ENCODE results near the gene G3BP2. TPM values are rescaled to one million over a fixed set of nuclear protein-coding genes. Genes with fewer than 3 reads are reported as not detected.

G3BP2 gene
- total and polyA plus RNA-seq, 2 donors (not counting 1 experiment from before 2014, with no cell fraction given), result 33.0 to 154 TPM

- H3K36me3 ChIP-seq (replicated peaks in 1 of 2; ENCODE audit: control extremely low read depth in 1 of 2, control insufficient read depth in 1 of 2, extremely low read depth in 1 of 2, insufficient read depth in 2 of 2, low read length in 1 of 2), result no peaks in the 10 kb centered on the region
- ChIA-PET POLR2A (no interaction called here), CTCF (interaction anchor here (0.9 to 1.1 kb wide), 2 partner anchors 9 to 59 kb away, joined by 3 read pairs; partner anchors contain the start of gene USO1)
- Mint-ChIP-seq H3K27ac (no peak overlapping the region), H3K27me3 (no peaks in the 10 kb centered on the region), H3K4me3 (no peak overlapping the region), H3K9me3 (ENCODE audit: insufficient read depth) (no peaks in the 10 kb centered on the region), H3K4me1 (peaks cover 7% of the 10 kb centered on the region)
- H4K20me1 ChIP-seq (ENCODE audit: control insufficient read depth, insufficient read depth, low read length, poor library complexity, severe bottlenecking), result no peaks in the 10 kb centered on the region
- H2AFZ ChIP-seq (ENCODE audit: insufficient read depth, low read depth, low read length, poor library complexity, severe bottlenecking), result no peak overlapping the region
- no peaks in the 10 kb centered on the region for H3K9me3 ChIP-seq (ENCODE audit: control extremely low read depth in 1 of 3, control insufficient read depth in 2 of 3, insufficient read depth in 1 of 3, low read length in 2 of 3)
- ATAC-seq (ENCODE audit: low read depth) (no peak), DNase-seq (no peak)
- intact Hi-C loops (cut with micrococcal nuclease), result no loop called here
- peaks cover 14% of the 10 kb centered on the region for H3K79me2 ChIP-seq (ENCODE audit: control insufficient read depth, insufficient read depth, low read length)
- TF ChIP-seq CTCF (IDR thresholded peaks at IDR 0.05) (no peak), EZH2 (IDR thresholded peaks at IDR 0.05; ENCODE audit: borderline replicate concordance, insufficient read depth, low read depth, low read length, poor library complexity, severe bottlenecking) (no peak)
- no peak overlapping the region for H3K4me3 ChIP-seq (ENCODE audit: control extremely low read depth in 1 of 5, extremely low read depth in 1 of 5, insufficient read depth in 1 of 5, low read depth in 2 of 5, low read length in 4 of 5)
- H3K27me3 ChIP-seq (replicated peaks in 1 of 4; ENCODE audit: control extremely low read depth in 1 of 4, control insufficient read depth in 3 of 4, insufficient read depth in 4 of 4, low read length in 3 of 4), result no peaks in the 10 kb centered on the region
- H3K9ac ChIP-seq (ENCODE audit: low read length), result no peak overlapping the region
- H3K27ac ChIP-seq (ENCODE audit: low read length in 2 of 2), result no peak overlapping the region
- H3K4me1 ChIP-seq (ENCODE audit: control insufficient read depth in 2 of 2, insufficient read depth in 2 of 2, low read length in 2 of 2), result peaks cover 0 to 7% of the 10 kb centered on the region in 2 donors
- WGBS (ENCODE audit: insufficient coverage), result 40% methylated on average over 1 of the region's 4 CpGs
- no peak overlapping the region for H3K4me2 ChIP-seq (replicated peaks; ENCODE audit: low read depth, low read length, poor library complexity, severe bottlenecking)
These were observed 42.0 kb upstream of the G3BP2 start for GRCh38 chr4:75715105-75715799.

GRCh38 chr4:75714704-75715103 lies 41.5 kb upstream of the G3BP2 start:
- no peaks in the 10 kb centered on the region for H3K9me3 ChIP-seq (ENCODE audit: control extremely low read depth in 1 of 3, control insufficient read depth in 2 of 3, insufficient read depth in 1 of 3, low read length in 2 of 3)
- ChIA-PET POLR2A (no interaction called here), CTCF (interaction anchor here (0.9 to 1.1 kb wide), 2 partner anchors 9 to 59 kb away, joined by 3 read pairs; partner anchors contain the start of gene USO1)
- no peaks in the 10 kb centered on the region for H3K27me3 Mint-ChIP-seq
- H3K27ac ChIP-seq (ENCODE audit: low read length in 2 of 2), result no peak overlapping the region
- peaks cover 10% of the 10 kb centered on the region for H3K79me2 ChIP-seq (ENCODE audit: control insufficient read depth, insufficient read depth, low read length)
- no peak overlapping the region for H3K4me2 ChIP-seq (replicated peaks; ENCODE audit: low read depth, low read length, poor library complexity, severe bottlenecking)
- H3K27me3 ChIP-seq (replicated peaks in 1 of 4; ENCODE audit: control extremely low read depth in 1 of 4, control insufficient read depth in 3 of 4, insufficient read depth in 4 of 4, low read length in 3 of 4), result no peaks in the 10 kb centered on the region
- H3K4me3 ChIP-seq (ENCODE audit: control extremely low read depth in 1 of 5, extremely low read depth in 1 of 5, insufficient read depth in 1 of 5, low read depth in 2 of 5, low read length in 4 of 5), result no peak overlapping the region
- H4K20me1 ChIP-seq (ENCODE audit: control insufficient read depth, insufficient read depth, low read length, poor library complexity, severe bottlenecking), result no peaks in the 10 kb centered on the region
- H2AFZ ChIP-seq (ENCODE audit: insufficient read depth, low read depth, low read length, poor library complexity, severe bottlenecking), result no peak overlapping the region
- DNase-seq (no peak), ATAC-seq (ENCODE audit: low read depth) (no peak)
- WGBS (ENCODE audit: insufficient coverage), result no CpG with 5 or more reads among the region's 1 CpG
- intact Hi-C loops (cut with micrococcal nuclease), result no loop called here
- H3K4me1 Mint-ChIP-seq, result peaks cover 6% of the 10 kb centered on the region
- H3K27ac Mint-ChIP-seq, result no peak overlapping the region
- H3K4me3 Mint-ChIP-seq, result no peak overlapping the region
- no peak for TF ChIP-seq EZH2 (IDR thresholded peaks at IDR 0.05; ENCODE audit: borderline replicate concordance, insufficient read depth, low read depth, low read length, poor library complexity, severe bottlenecking)
- TF ChIP-seq CTCF (IDR thresholded peaks at IDR 0.05), result no peak
- H3K9me3 Mint-ChIP-seq (ENCODE audit: insufficient read depth), result no peaks in the 10 kb centered on the region
- no peak overlapping the region for H3K9ac ChIP-seq (ENCODE audit: low read length)
- H3K36me3 ChIP-seq (replicated peaks in 1 of 2; ENCODE audit: control extremely low read depth in 1 of 2, control insufficient read depth in 1 of 2, extremely low read depth in 1 of 2, insufficient read depth in 2 of 2, low read length in 1 of 2), result no peaks in the 10 kb centered on the region
- H3K4me1 ChIP-seq (ENCODE audit: control insufficient read depth in 2 of 2, insufficient read depth in 2 of 2, low read length in 2 of 2), result peaks cover 5% of the 10 kb centered on the region in 2 donors

Data from B cell (primary cell).